Right lobe of liver (tissue), 6 donors: ENCODE measurements around the gene TSPO. TPM values are rescaled to one million over a fixed set of nuclear protein-coding genes. Genes with fewer than 3 reads are reported as not detected.

ENCODE experiments used
- ATAC-seq, 4 donors: fragments of 200-7000 bp; cut with Tn5 transposase; one replicate each; pipeline ENCODE4 v1.9.1; 2020; ENCODE audit warnings: mild to moderate bottlenecking in 4 of 4, moderate library complexity in 4 of 4
- DNase-seq, 3 donors: peaks; one replicate each; pipeline ENCODE4 v3.0.0-alpha.2; 2020
- H3K27ac ChIP-seq, 3 donors: fragments of 200-600 bp; one replicate each; pipeline ENCODE4 v1.8.0; 2022
- H3K27me3 ChIP-seq, 2 donors: fragments of 200-600 bp; one replicate each; pipeline ENCODE4 v1.8.0; 2022
- H3K36me3 ChIP-seq, 4 donors: fragments of 200-600 bp; sonication (generic) in 1 of 4; one replicate each; pipeline versions ENCODE4 v1.5.1 to v1.8.0; 2017 to 2022; ENCODE audit warnings: control low read depth in 1 of 4
- H3K4me1 ChIP-seq, 4 donors: fragments of 200-600 bp; sonication (generic) in 1 of 4; one replicate each; pipeline versions ENCODE4 v1.5.1 to v1.8.0; 2017 to 2022; ENCODE audit warnings: control low read depth in 1 of 4
- H3K4me3 ChIP-seq, 3 donors: fragments of 200-600 bp; one replicate each; pipeline ENCODE4 v1.8.0; 2022
- H3K9me3 ChIP-seq, 4 donors: fragments of 200-600 bp; sonication (generic) in 1 of 4; one replicate each; pipeline versions ENCODE4 v1.5.1 to v1.8.0; 2017 to 2022; ENCODE audit warnings: control low read depth in 1 of 4
- CTCF ChIP-seq, 4 donors: fragments of 200-600 bp in 3 of 4; fragments of 450-650 bp in 1 of 4; IDR thresholded peaks; one replicate each; pipeline versions ENCODE4 v1.5.1 to v1.8.0; 2016 to 2022; ENCODE audit warnings: antibody characterized with exemption in 4 of 4, mild to moderate bottlenecking in 2 of 4
- POLR2A ChIP-seq: fragments of 450-650 bp; IDR thresholded peaks from one replicate; pipeline ENCODE4 v1.6.1; 2017; ENCODE audit warnings: antibody characterized with exemption, mild to moderate bottlenecking
- WGBS: methylation state at CpG from one replicate; pipeline ENCODE4 v1.1.6; 2018; ENCODE audit warnings: low coverage, low lambda C conversion rate; ENCODE audit not compliant: insufficient coverage; ENCODE audit errors: missing lambda C conversion rate; 5-methylcytosine and 5-hydroxymethylcytosine counted together
- intact Hi-C, 2 donors: fragments of 100-400 bp; cut with DNase I; formaldehyde crosslinking; loops; one replicate each; pipeline versions ENCODE4 v1.11.2 to v1.14.1; 2022
- total RNA-seq, 6 experiments: library from RNA; depleted of rRNA in 2 of 6; stranded (reverse); fragments of >200 nt in 2 of 6; fragmentation: NEBNext Ultra II Directional in 3 of 6; extraction: Animal tissue kit (Norgen Biotek cat#: 25700) in 3 of 6; gene quantifications; one replicate each; pipeline versions ENCODE4 v1.1.0 to v1.2.4, GENCODE V29; 2016 to 2023
- donor health status: DM: no; HTN: yes; CAD: no.
- donor health status: DM: no; HTN: no; CAD: no.
- donor health status: DM: no; HTN: no; CAD: no.
- donor health status: DM: no; HTN: yes; CAD: no.
- donor health status: DM: no; HTN: yes; CAD: no.

The TSPO gene
- total RNA-seq, 6 experiments from 2014 or later: 18.1 to 198 (median 31.9) TPM

DNA sequence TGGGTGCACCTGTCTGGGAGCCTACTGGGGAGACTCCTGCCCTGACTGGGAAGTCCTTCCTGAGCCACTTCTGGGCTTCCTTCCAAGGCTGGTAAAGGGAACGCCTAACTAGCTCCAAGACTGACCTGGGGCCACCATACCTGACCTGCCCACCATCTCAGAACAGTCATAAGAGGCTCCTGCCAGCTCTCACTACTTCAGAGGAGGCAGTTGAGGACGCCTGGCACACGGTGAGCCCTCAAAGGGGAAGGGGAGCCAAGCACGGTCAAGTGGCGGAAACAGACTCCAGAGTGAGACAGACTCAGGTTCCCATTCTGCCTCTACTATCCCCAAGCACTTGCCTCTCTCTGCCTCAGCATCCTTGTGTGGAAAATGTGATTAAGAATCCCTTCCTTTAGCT lies 15.8 kb upstream of the TSPO start:
- no CpG with 5 or more reads among the region's 5 CpGs for WGBS
- H3K4me3 ChIP-seq: no peak overlapping the region
- no peak overlapping the region for H3K27ac ChIP-seq
- H3K9me3 ChIP-seq: no peaks in the 10 kb centered on the region
- H3K4me1 ChIP-seq: no peaks in the 10 kb centered on the region
- peaks cover 0 to 38% (median 15%) of the 10 kb centered on the region in 4 donors for H3K36me3 ChIP-seq
- intact Hi-C loops: no loop called here
- no peaks in the 10 kb centered on the region for H3K27me3 ChIP-seq
- no peak for DNase-seq
- no peak for TF ChIP-seq POLR2A
- TF ChIP-seq CTCF (IDR thresholded peaks at IDR 0.05): no peak
- no peak for ATAC-seq

GRCh38 chr22:43136255-43136654 lies 15.1 kb upstream of the TSPO start:
- no peak overlapping the region for H3K4me3 ChIP-seq
- no peaks in the 10 kb centered on the region for H3K27me3 ChIP-seq
- DNase-seq (peak in 1 of 3 donors; percentile 50), ATAC-seq (peak; percentile 74 to 78 (median 76))
- intact Hi-C loops: no loop called here
- H3K36me3 ChIP-seq: peaks cover 0 to 41% (median 16%) of the 10 kb centered on the region in 4 donors
- H3K4me1 ChIP-seq: no peaks in the 10 kb centered on the region
- TF ChIP-seq CTCF (IDR thresholded peaks at IDR 0.05) (peak; percentile 23 to 58 (median 51)), POLR2A (no peak)
- H3K9me3 ChIP-seq: no peaks in the 10 kb centered on the region
- WGBS: 36% methylated on average over 5 of the region's 9 CpGs
- H3K27ac ChIP-seq: no peak overlapping the region

DNA sequence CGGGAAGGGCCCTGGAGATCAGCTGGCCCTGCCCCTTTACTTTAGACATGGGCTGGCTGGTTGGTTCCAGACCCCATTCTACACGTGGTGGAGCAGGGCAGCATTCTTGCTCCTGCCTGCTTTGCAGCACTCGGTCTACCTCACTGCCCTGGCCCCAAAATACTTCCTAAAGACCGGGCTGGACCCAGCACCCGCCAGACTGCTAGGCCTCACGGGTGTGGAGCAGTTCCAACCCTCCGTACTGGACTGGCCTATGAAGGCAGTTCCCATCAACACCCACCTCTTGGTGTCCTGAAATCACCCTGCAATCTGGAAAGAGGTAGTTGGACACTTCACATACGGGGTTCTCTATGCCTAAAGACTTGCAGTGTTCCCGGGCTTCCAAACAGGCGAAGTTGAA lies 14.6 kb upstream of the TSPO start:
- Histone ChIP-seq H3K9me3 (no peaks in the 10 kb centered on the region), H3K4me1 (peaks cover 0 to 2% (median 0%) of the 10 kb centered on the region in 4 donors), H3K36me3 (peaks cover 0 to 41% (median 16%) of the 10 kb centered on the region in 4 donors), H3K4me3 (no peak overlapping the region), H3K27ac (no peak overlapping the region), H3K27me3 (no peaks in the 10 kb centered on the region)
- ATAC-seq: peak in 1 of 4 donors; percentile 11
- TF ChIP-seq POLR2A (no peak), CTCF (IDR thresholded peaks at IDR 0.05) (no peak)
- intact Hi-C loops: no loop called here
- WGBS: 60% methylated on average over 1 of the region's 10 CpGs
- DNase-seq: no peak

GRCh38 chr22:43142880-43143562 lies 8.3 kb upstream of the TSPO start, which contains the start of gene MCAT:
Gene MCAT, minus strand, starts transcription at chr22:43143398. Its CDS starts 50 bp downstream, at chr22:43143348.
- no peaks in the 10 kb centered on the region for H3K27me3 ChIP-seq
- intact Hi-C loops: no loop called here
- peaks cover 0 to 11% (median 3%) of the 10 kb centered on the region in 4 donors for H3K4me1 ChIP-seq
- H3K36me3 ChIP-seq: peaks cover 0 to 13% (median 6%) of the 10 kb centered on the region in 4 donors
- peak; percentile 62 for TF ChIP-seq POLR2A
- no peak for TF ChIP-seq CTCF (IDR thresholded peaks at IDR 0.05)
- H3K4me3 ChIP-seq: peak within 1 kb of the TSS; percentile 93 to 99 (median 98)
- no CpG with 5 or more reads among the region's 83 CpGs for WGBS
- DNase-seq: peak; percentile 87 to 90 (median 88)
- peak within 1 kb of the TSS in 2 of 3 donors; percentile 39 to 41 for H3K27ac ChIP-seq
- peak; percentile 88 to 96 (median 94) for ATAC-seq
- no peaks in the 10 kb centered on the region for H3K9me3 ChIP-seq
